Endometrial microvascular endothelial cells (primary cell): ENCODE data around the gene ADGRL3. TPM values are rescaled to one million over a fixed set of nuclear protein-coding genes. Genes with fewer than 3 reads are reported as not detected.

Experiments used
- in situ Hi-C: cut with HindIII; loops from 2 replicates; pipeline ENCODE4 v1.10.0; 2017; ENCODE audit warnings: low sequenced_read_pairs, low pct_unique_long_range_greater_than_20kb; ENCODE audit errors: inconsistent ontology term
- total RNA-seq: library from RNA; depleted of rRNA; stranded (reverse); fragments of >200 nt; gene quantifications from one replicate; pipeline ENCODE4 v1.2.3, GENCODE V29; 2015; ENCODE audit errors: inconsistent ontology term

ADGRL3 gene
- total RNA-seq, 1 donor from 2014 or later = 0.46 TPM

GRCh38 chr4:61395754-61396153 lies 195.6 kb downstream of the ADGRL3 start:
- in situ Hi-C loops = no loop called here

GRCh38 chr4:61397174-61397573 lies 197.0 kb downstream of the ADGRL3 start:
- in situ Hi-C loops = no loop called here

- in situ Hi-C loops = no loop called here
Measured at GRCh38 chr4:61400439-61401038, 200.4 kb downstream of the ADGRL3 start.

GRCh38 chr4:61401771-61402170 lies 201.6 kb downstream of the ADGRL3 start:
- in situ Hi-C loops = no loop called here

GRCh38 chr4:61405307-61405706 lies 205.2 kb downstream of the ADGRL3 start:
- in situ Hi-C loops = no loop called here

- in situ Hi-C loops = no loop called here
Measured at GRCh38 chr4:61406677-61407076, 206.6 kb downstream of the ADGRL3 start.

- in situ Hi-C loops = no loop called here
Measured at GRCh38 chr4:61407642-61408618, 207.8 kb downstream of the ADGRL3 start.

GRCh38 chr4:61408861-61409260 lies 208.7 kb downstream of the ADGRL3 start:
- in situ Hi-C loops = no loop called here

- in situ Hi-C loops = no loop called here
Measured at GRCh38 chr4:61411241-61411640, 211.1 kb downstream of the ADGRL3 start.

- in situ Hi-C loops = no loop called here
Measured at GRCh38 chr4:61425315-61425714, 225.2 kb downstream of the ADGRL3 start.

GRCh38 chr4:61426229-61426628 lies 226.1 kb downstream of the ADGRL3 start:
- in situ Hi-C loops = no loop called here

GRCh38 chr4:61427099-61427817 lies 227.1 kb downstream of the ADGRL3 start:
- in situ Hi-C loops = no loop called here

- in situ Hi-C loops = no loop called here
Measured at GRCh38 chr4:61427818-61428495, 227.8 kb downstream of the ADGRL3 start.

GRCh38 chr4:61428950-61429349 lies 228.8 kb downstream of the ADGRL3 start:
- in situ Hi-C loops = no loop called here

- in situ Hi-C loops = no loop called here
Measured at GRCh38 chr4:61431131-61431530, 231.0 kb downstream of the ADGRL3 start.

GRCh38 chr4:61437923-61438322 lies 237.8 kb downstream of the ADGRL3 start:
- in situ Hi-C loops = no loop called here

GRCh38 chr4:61440321-61440720 lies 240.2 kb downstream of the ADGRL3 start:
- in situ Hi-C loops = no loop called here

GRCh38 chr4:61442936-61443335 lies 242.8 kb downstream of the ADGRL3 start:
- in situ Hi-C loops = no loop called here
